GM23338 (cell line): Measurements from ENCODE around the gene ZSCAN5A.

Experiments used
- CREB1 ChIP-seq: fragments of 250-450 bp; sonication (Bioruptor Pico); IDR thresholded peaks from 2 replicates; pipeline ENCODE4 v1.5.0; 2020; ENCODE audit warnings: low read depth, mild to moderate bottlenecking, moderate library complexity
- EZH2 ChIP-seq: fragments of 200-600 bp; sonication (generic); IDR thresholded peaks from one replicate; pipeline ENCODE4 v1.8.0; 2017; ENCODE audit warnings: antibody characterized with exemption, mild to moderate bottlenecking, low read depth; ENCODE audit not compliant: unreplicated experiment
- EZH2phosphoT487 ChIP-seq: fragments of 200-600 bp; sonication (generic); IDR thresholded peaks from one replicate; pipeline ENCODE4 v1.8.1; 2018; ENCODE audit warnings: antibody characterized with exemption; ENCODE audit not compliant: unreplicated experiment
- JUNB ChIP-seq: IDR thresholded peaks from one replicate; pipeline ENCODE4 v1.6.1; 2016; ENCODE audit warnings: antibody characterized with exemption; ENCODE audit not compliant: unreplicated experiment
- NANOG ChIP-seq: IDR thresholded peaks from 2 replicates; pipeline ENCODE4 v1.6.1; 2016; ENCODE audit warnings: antibody characterized with exemption, borderline replicate concordance
- POLR2AphosphoS5 ChIP-seq: IDR thresholded peaks from 2 replicates; pipeline ENCODE4 v1.6.1; 2016; ENCODE audit warnings: antibody characterized with exemption, low read depth
- REST ChIP-seq: IDR thresholded peaks from one replicate; pipeline ENCODE4 v1.6.1; 2018; ENCODE audit warnings: antibody characterized with exemption; ENCODE audit not compliant: unreplicated experiment
- STAT1 ChIP-seq: IDR thresholded peaks from one replicate; pipeline ENCODE4 v1.6.1; 2016; ENCODE audit warnings: antibody characterized with exemption; ENCODE audit not compliant: unreplicated experiment
- ZNF114 ChIP-seq: fragments of 250-450 bp; sonication (Bioruptor Pico); IDR thresholded peaks from 2 replicates; pipeline ENCODE4 v1.5.0; 2020; ENCODE audit warnings: mild to moderate bottlenecking, moderate library complexity
- ZNF331 ChIP-seq: fragments of 250-450 bp; sonication (Bioruptor Pico); IDR thresholded peaks from 2 replicates; pipeline ENCODE4 v1.5.0; 2020; ENCODE audit warnings: low read depth, mild to moderate bottlenecking, moderate library complexity
- TF ChIP-seq, protein P1 (sequence below), 2 experiments: fragments of 200-600 bp in 1 of 2; sonication (generic) in 1 of 2; conservative IDR thresholded peaks; 2 replicates each; pipeline versions ENCODE4 v1.5.1 to v1.6.1; 2016 to 2017; ENCODE audit warnings: antibody characterized with exemption in 2 of 2, low read depth in 2 of 2, mild to moderate bottlenecking in 2 of 2, moderate library complexity in 1 of 2
- TF ChIP-seq, protein P2 (sequence below): IDR thresholded peaks from 2 replicates; pipeline ENCODE4 v1.6.1; 2016; ENCODE audit warnings: antibody characterized with exemption

DNA sequence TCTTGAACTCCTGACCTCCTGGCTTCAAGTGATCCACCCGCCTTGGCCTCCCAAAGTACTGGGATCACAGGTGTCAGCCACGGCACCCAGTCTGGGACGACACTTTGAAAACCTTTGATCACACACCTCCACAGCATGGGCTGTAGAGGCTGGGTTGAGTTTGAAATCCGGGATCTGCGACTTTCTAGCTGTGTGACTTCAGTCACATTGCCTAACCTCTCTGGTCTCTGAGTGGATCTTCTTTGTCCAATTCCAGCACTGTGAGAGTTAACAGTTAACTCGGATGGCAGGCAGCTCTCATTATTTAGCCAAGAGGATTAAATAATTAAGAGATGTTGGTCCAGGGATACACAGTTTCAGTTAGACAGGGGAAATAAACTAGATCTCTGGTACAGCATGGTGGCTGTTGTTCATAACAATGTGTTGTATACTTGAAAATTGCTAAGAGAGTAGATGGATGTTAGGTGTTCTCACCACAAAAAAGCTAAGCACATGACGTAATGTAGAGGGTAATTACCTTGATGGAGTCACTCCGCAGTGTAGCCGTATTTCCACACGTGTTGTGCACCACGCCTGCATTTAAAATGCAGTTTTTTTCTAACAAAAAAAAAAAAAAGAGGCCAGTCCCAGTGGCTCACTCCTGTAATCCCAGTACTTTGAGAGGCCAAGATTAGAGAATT is 136.9 kb downstream of the ZSCAN5A start:
- TF ChIP-seq, protein P1, sequence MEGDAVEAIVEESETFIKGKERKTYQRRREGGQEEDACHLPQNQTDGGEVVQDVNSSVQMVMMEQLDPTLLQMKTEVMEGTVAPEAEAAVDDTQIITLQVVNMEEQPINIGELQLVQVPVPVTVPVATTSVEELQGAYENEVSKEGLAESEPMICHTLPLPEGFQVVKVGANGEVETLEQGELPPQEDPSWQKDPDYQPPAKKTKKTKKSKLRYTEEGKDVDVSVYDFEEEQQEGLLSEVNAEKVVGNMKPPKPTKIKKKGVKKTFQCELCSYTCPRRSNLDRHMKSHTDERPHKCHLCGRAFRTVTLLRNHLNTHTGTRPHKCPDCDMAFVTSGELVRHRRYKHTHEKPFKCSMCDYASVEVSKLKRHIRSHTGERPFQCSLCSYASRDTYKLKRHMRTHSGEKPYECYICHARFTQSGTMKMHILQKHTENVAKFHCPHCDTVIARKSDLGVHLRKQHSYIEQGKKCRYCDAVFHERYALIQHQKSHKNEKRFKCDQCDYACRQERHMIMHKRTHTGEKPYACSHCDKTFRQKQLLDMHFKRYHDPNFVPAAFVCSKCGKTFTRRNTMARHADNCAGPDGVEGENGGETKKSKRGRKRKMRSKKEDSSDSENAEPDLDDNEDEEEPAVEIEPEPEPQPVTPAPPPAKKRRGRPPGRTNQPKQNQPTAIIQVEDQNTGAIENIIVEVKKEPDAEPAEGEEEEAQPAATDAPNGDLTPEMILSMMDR (conservative IDR thresholded peaks at IDR 0.05; ENCODE audit: low read depth in 2 of 2): no peak
- no peak for TF ChIP-seq EZH2phosphoT487
- no peak for TF ChIP-seq CREB1 (CRISPR knock-in tag)
- no peak for TF ChIP-seq EZH2
- TF ChIP-seq, protein P2, sequence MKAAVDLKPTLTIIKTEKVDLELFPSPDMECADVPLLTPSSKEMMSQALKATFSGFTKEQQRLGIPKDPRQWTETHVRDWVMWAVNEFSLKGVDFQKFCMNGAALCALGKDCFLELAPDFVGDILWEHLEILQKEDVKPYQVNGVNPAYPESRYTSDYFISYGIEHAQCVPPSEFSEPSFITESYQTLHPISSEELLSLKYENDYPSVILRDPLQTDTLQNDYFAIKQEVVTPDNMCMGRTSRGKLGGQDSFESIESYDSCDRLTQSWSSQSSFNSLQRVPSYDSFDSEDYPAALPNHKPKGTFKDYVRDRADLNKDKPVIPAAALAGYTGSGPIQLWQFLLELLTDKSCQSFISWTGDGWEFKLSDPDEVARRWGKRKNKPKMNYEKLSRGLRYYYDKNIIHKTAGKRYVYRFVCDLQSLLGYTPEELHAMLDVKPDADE: no peak
- no peak for TF ChIP-seq POLR2AphosphoS5
- no peak for TF ChIP-seq REST
- TF ChIP-seq ZNF114 (CRISPR knock-in tag): no peak
- TF ChIP-seq JUNB: no peak
- no peak for TF ChIP-seq NANOG
- no peak for TF ChIP-seq STAT1
- no peak for TF ChIP-seq ZNF331 (CRISPR knock-in tag)
